Stimulated activated naive CD8-positive, alpha-beta T cell treated with anti-CD3 and anti-CD28 coated beads, Interleukin-15, amount 100 ng/mL, for 72 hours (primary cell): Measurements from ENCODE around the gene GFI1B.
"Not testable (repeated sequence)": the region's sequence is repeated elsewhere in the genome, so short reads cannot be mapped to it uniquely, and the experiment has no call there.

Experiments
- ATAC-seq: fragments of 150-1000 bp; cut with Tn5 transposase; 2 replicates; pipeline ENCODE4 v1.10.0; 2021; ENCODE audit warnings: mild to moderate bottlenecking, moderate library complexity
- DNase-seq, 2 donors: peaks; one replicate each; pipeline ENCODE4 v3.0.0; 2021 to 2022
- H3K27ac Mint-ChIP-seq, 2 donors: one replicate each; pipeline ENCODE4 v1.8.0; 2022; ENCODE audit warnings: mild to moderate bottlenecking in 2 of 2, mixed read lengths in 2 of 2, moderate library complexity in 2 of 2
- H3K27me3 Mint-ChIP-seq: one replicate; pipeline ENCODE4 v1.8.0; 2022; ENCODE audit warnings: mixed read lengths
- H3K4me1 Mint-ChIP-seq: one replicate; pipeline ENCODE4 v1.8.0; 2022; ENCODE audit warnings: mild to moderate bottlenecking, mixed read lengths
- H3K4me3 Mint-ChIP-seq, 2 donors: one replicate each; pipeline ENCODE4 v1.8.0; 2022; ENCODE audit warnings: mild to moderate bottlenecking in 2 of 2, mixed read lengths in 2 of 2, moderate library complexity in 1 of 2
- H3K9me3 Mint-ChIP-seq, 2 donors: one replicate each; pipeline ENCODE4 v1.8.0; 2022; ENCODE audit warnings: mixed read lengths in 2 of 2

The GFI1B gene

GRCh38 chr9:133040892-133041479 is 62.5 kb downstream of the GFI1B start:
- H3K27ac Mint-ChIP-seq, ATAC-seq, H3K27me3 Mint-ChIP-seq, H3K4me3 Mint-ChIP-seq, H3K9me3 Mint-ChIP-seq: not testable (repeated sequence)
- peak in 1 of 2 donors; percentile 41 for DNase-seq
- peaks cover 27% of the 10 kb centered on the region for H3K4me1 Mint-ChIP-seq
